ENCODE measurements around the gene ZNF684.

Gene ZNF684

GRCh38 chr1:40592107-40592803, 60.8 kb downstream of the ZNF684 start:
- Mint-ChIP-seq H3K36me3 (ENCODE audit: insufficient read depth) (no peaks in the 10 kb centered on the region), H3K27me3 (peaks cover 6 to 13% of the 10 kb centered on the region in 2 donors), H3K9me3 (no peaks in the 10 kb centered on the region), H3K4me3 (no peak overlapping the region), H3K4me1 (ENCODE audit: low read depth in 2 of 2) (peaks cover 5% of the 10 kb centered on the region in 2 donors), H3K27ac (no peak overlapping the region)
- ATAC-seq (replicated peaks) (peak; percentile 46), DNase-seq (peak in 1 of 3 experiments; percentile 5)

DNA sequence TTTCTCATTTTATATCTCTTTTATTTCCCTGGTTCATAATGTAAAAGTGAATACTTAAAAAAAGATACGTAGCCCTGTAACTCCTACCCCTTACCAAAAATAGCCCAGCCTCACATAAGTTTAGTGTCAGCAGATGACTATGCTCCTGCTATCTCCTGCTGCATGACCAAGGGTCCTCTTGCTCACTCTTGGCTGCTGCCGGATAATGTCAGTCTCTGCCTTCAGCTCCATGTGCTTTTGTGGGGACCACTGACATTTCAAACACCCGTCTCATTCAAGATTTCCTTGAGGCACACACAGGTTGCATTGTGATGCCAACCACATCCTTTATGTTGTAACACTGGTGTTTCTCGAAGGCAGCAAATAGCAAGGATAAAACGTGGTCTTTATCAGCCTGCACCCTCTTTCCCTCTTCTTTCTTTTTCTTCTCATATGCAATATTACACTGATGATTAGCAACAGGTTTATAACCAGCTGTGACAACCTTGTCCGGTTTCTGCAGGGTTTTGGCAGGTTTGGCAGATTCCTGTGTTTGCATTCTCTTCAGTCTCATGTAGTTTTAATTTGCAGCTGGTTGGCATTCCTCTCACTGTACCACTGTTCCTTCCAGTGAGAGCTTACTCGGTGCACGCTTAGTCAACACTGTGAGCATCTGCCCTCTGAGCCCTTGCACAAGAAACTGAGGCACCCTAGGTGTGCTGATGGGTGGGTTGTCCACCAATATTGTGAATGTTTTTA, 62.2 kb downstream of the ZNF684 start:
- Mint-ChIP-seq H3K27me3 (peaks cover 4 to 6% of the 10 kb centered on the region in 2 donors), H3K4me1 (ENCODE audit: low read depth in 2 of 2) (peaks cover 5% of the 10 kb centered on the region in 2 donors), H3K9me3 (no peaks in the 10 kb centered on the region), H3K4me3 (no peak overlapping the region), H3K27ac (no peak overlapping the region), H3K36me3 (ENCODE audit: insufficient read depth) (no peaks in the 10 kb centered on the region)
- no peak for DNase-seq
- no peak for ATAC-seq (replicated peaks)

DNA sequence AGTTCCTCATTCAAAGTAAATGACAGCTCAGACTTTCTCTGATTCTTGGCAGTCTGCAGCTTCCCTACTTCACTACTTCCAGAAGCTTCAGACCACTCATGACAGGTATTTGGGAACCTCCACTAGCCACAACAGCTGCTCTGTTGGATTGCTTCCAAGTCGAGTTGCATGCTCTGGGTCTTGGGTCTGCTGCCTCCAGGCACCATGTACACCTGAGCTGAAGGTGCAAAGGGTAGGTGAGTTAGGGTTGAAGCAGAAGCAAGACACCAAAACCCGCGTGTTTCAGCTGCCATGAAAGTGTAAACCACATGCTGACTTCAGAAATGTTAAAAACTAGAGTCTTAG, 62.7 kb downstream of the ZNF684 start:
- no peak for DNase-seq
- Mint-ChIP-seq H3K9me3 (no peaks in the 10 kb centered on the region), H3K36me3 (ENCODE audit: insufficient read depth) (no peaks in the 10 kb centered on the region), H3K4me1 (ENCODE audit: low read depth in 2 of 2) (peaks cover 5% of the 10 kb centered on the region in 2 donors), H3K27me3 (peaks cover 4 to 6% of the 10 kb centered on the region in 2 donors), H3K27ac (no peak overlapping the region), H3K4me3 (no peak overlapping the region)
- ATAC-seq (replicated peaks): no peak

- no peaks in the 10 kb centered on the region for H3K36me3 Mint-ChIP-seq (ENCODE audit: insufficient read depth)
Measured at GRCh38 chr1:40595623-40596022, 64.2 kb downstream of the ZNF684 start.

More at GRCh38 chr1:40595623-40596022, 64.2 kb downstream of the ZNF684 start:
- no peak for ATAC-seq (replicated peaks)
- H3K4me3 Mint-ChIP-seq: no peak overlapping the region
- no peaks in the 10 kb centered on the region for H3K9me3 Mint-ChIP-seq
- peaks cover 4% of the 10 kb centered on the region in 2 donors for H3K27me3 Mint-ChIP-seq
- peaks cover 5% of the 10 kb centered on the region in 2 donors for H3K4me1 Mint-ChIP-seq (ENCODE audit: low read depth in 2 of 2)
- no peak overlapping the region for H3K27ac Mint-ChIP-seq
- no peak for DNase-seq

Measured in effector memory CD8-positive, alpha-beta T cell (primary cell).